ENCODE results near the gene EXOC3.

- TF ChIP-seq SP1 (IDR thresholded peaks at IDR 0.05) (no peak), ARNT (IDR thresholded peaks at IDR 0.05) (no peak)
These were observed 58.8 kb downstream of the EXOC3 start for GRCh38 chr5:501831-502184.
